ENCODE results near the gene KIRREL1. TPM values are rescaled to one million over a fixed set of nuclear protein-coding genes. Genes with fewer than 3 reads are reported as not detected.

KIRREL1 gene
- total and polyA plus RNA-seq, 2 of the 13 experiments (the other 11 are each of a cell fraction or from before 2014, with no cell fraction given), result 0.02 to 0.03 TPM

- Histone ChIP-seq H3K79me2 (ENCODE audit: insufficient read depth, low read length) (no peaks in the 10 kb centered on the region), H3K4me1 (ENCODE audit: insufficient read depth, low read length) (no peaks in the 10 kb centered on the region), H3K27me3 (ENCODE audit: control insufficient read depth in 1 of 2, insufficient read depth in 2 of 2, low read length in 2 of 2) (no peaks in the 10 kb centered on the region), H2AFZ (ENCODE audit: low read length) (no peak overlapping the region), H3K36me3 (replicated peaks in 1 of 2; ENCODE audit: control insufficient read depth in 1 of 2, insufficient read depth in 2 of 2, low read length in 2 of 2) (no peaks in the 10 kb centered on the region), H3K9ac (ENCODE audit: insufficient read depth, low read depth, low read length) (no peak overlapping the region), H4K20me1 (ENCODE audit: insufficient read depth, low read length) (no peaks in the 10 kb centered on the region), H3K9me3 (ENCODE audit: low read length) (no peaks in the 10 kb centered on the region), H3K4me3 (replicated peaks in 1 of 3; ENCODE audit: insufficient read depth in 1 of 3, low read depth in 2 of 3, low read length in 3 of 3) (no peak overlapping the region), H3K27ac (ENCODE audit: extremely low read length, insufficient read depth, low read length) (no peak overlapping the region), H3K4me2 (ENCODE audit: low read depth, low read length) (no peak overlapping the region)
- peak; percentile 85 for TF ChIP-seq SMC3 (IDR thresholded peaks at IDR 0.05; ENCODE audit: low read length)
- TF ChIP-seq RAD21 (CRISPR knock-in tag; IDR thresholded peaks at IDR 0.05), result peak; percentile 68
- TF ChIP-seq CHCHD3 (CRISPR knock-in tag; IDR thresholded peaks at IDR 0.05), result no peak
- peak; percentile 83 for TF ChIP-seq STAG1 (CRISPR knock-in tag; IDR thresholded peaks at IDR 0.05)
- no peak for TF ChIP-seq ZNF333 (CRISPR knock-in tag; IDR thresholded peaks at IDR 0.05; ENCODE audit: borderline replicate concordance)
- peak; percentile 83 for TF ChIP-seq CTCF (CRISPR knock-in tag; IDR thresholded peaks at IDR 0.05)
- TF ChIP-seq KLF15 (CRISPR knock-in tag; IDR thresholded peaks at IDR 0.05; ENCODE audit: borderline replicate concordance), result no peak
- TF ChIP-seq NFE2 (CRISPR knock-in tag; IDR thresholded peaks at IDR 0.05), result no peak
- CTCF ChIA-PET (ENCODE audit: low intra/inter-chr PET ratio, low total read pairs), result interaction anchor here (1.3 to 1.7 kb wide), 5 partner anchors 133 to 249 kb away, joined by 4 to 24 read pairs (median 8); no protein-coding TSS in a partner anchor
- intact Hi-C loops (cut with micrococcal nuclease; ENCODE audit: unreplicated experiment), result loop anchor here (2.0 kb wide), 2 partner anchors 162 to 246 kb away; no protein-coding TSS in a partner anchor
- no TSS peak for BruUV-seq (replicated peaks)
- peak; percentile 56 for FAIRE-seq
- ATAC-seq, result peak; percentile 91
- 14% methylated on average over 4 of the region's 4 CpGs for WGBS (ENCODE audit: low lambda C conversion rate)
- in situ Hi-C loops (cut with HindIII; ENCODE audit: extremely low pct_ligation_motif_present, low pct_unique_long_range_greater_than_20kb), result loop anchor here (5.0 to 10.0 kb wide), 2 partner anchors 163 to 250 kb away; no protein-coding TSS in a partner anchor
- POLR2A ChIA-PET, result no interaction called here
- DNase-seq (ENCODE audit: low spot score), result peak; percentile 66
Measured at GRCh38 chr1:158124999-158125398, 131.6 kb downstream of the KIRREL1 start.

All from HepG2 (cell line).